ENCODE data around the gene LYST.
"Not testable (repeated sequence)": the region's sequence is repeated elsewhere in the genome, so short reads cannot be mapped to it uniquely, and the experiment has no call there.

The LYST gene, protein sequence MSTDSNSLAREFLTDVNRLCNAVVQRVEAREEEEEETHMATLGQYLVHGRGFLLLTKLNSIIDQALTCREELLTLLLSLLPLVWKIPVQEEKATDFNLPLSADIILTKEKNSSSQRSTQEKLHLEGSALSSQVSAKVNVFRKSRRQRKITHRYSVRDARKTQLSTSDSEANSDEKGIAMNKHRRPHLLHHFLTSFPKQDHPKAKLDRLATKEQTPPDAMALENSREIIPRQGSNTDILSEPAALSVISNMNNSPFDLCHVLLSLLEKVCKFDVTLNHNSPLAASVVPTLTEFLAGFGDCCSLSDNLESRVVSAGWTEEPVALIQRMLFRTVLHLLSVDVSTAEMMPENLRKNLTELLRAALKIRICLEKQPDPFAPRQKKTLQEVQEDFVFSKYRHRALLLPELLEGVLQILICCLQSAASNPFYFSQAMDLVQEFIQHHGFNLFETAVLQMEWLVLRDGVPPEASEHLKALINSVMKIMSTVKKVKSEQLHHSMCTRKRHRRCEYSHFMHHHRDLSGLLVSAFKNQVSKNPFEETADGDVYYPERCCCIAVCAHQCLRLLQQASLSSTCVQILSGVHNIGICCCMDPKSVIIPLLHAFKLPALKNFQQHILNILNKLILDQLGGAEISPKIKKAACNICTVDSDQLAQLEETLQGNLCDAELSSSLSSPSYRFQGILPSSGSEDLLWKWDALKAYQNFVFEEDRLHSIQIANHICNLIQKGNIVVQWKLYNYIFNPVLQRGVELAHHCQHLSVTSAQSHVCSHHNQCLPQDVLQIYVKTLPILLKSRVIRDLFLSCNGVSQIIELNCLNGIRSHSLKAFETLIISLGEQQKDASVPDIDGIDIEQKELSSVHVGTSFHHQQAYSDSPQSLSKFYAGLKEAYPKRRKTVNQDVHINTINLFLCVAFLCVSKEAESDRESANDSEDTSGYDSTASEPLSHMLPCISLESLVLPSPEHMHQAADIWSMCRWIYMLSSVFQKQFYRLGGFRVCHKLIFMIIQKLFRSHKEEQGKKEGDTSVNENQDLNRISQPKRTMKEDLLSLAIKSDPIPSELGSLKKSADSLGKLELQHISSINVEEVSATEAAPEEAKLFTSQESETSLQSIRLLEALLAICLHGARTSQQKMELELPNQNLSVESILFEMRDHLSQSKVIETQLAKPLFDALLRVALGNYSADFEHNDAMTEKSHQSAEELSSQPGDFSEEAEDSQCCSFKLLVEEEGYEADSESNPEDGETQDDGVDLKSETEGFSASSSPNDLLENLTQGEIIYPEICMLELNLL (N-terminal part only)
- total RNA-seq, result 67.3 to 72.9 reads per million in 2 donors

DNA sequence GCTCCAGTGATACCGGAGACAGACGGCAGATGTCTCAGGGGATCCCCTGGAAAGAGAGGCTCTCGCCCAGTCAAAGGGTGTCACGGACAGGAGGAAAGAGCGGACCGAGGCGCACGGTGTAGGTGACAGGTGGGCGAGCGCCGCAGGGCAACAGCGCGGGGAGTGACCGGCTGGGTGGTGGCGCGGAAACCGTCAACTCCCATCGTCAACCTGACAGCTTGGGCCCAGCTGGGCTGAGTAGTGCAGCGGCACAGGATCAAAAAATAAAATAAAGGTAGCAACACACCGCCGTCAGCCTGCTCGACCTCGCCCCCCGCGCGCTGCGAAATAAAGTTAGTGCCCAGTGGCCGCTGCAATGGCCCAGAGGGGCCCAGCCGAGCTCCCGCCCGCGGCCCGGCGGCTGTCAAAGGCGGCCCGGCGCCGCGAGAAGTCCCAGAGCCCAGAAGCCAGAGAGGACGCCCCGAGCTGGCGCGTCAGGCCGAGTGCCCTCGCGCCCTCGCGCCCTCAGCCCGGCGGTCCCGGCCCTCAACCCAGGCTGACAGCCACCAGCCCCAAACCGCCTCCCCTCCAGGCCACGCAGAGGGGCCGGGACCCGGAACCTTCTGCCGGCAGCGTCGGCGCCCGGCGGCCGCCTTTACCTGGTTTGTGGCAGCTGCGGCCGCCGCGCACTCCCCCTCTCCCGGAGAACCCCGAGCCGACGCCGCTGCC lies at the start of gene LYST:
LYST (minus strand) TSS at position 702 of the 708 bp plus-strand sequence. CDS start 36,489 bp downstream, outside the sequence.
- peak; percentile 19 to 71 (median 45) for DNase-seq

DNA sequence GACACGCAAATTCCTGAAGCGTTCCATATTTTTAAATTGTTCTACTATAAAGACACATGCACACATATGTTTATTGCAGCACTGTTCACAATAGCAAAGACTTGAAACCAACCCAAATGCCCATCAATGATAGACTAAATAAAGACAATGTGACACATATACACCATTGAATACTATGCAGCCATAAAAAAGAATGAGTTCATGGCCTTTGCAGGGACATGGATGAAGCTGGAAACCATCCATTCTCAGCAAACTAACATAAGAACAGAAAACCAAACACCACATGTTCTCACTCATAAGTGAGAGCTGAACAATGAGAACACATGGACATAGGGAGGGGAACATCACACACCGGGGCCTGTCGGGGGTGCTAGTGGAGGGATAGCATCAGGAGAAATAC lies 48.8 kb upstream of the LYST start:
- not testable (repeated sequence) for DNase-seq

DNA sequence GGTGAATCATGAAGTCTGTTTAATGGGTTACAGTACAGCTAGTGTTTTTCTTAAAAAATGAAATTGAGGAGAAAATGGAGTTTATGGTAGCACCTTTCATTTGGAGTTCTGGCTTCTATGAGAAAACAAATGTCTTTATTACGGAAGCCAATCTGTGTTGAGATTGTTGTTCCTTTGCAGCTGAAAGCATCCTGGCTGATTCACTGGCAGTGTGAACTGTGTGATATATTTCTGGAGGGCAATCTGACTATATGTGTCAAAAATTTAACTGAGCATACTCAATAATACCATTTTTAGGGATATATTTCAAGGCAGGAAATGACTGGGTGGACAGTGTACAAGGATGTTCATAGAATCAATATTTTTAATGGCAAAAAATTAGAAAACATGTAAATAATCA lies 46.6 kb upstream of the LYST start:
- no peak for DNase-seq

DNA sequence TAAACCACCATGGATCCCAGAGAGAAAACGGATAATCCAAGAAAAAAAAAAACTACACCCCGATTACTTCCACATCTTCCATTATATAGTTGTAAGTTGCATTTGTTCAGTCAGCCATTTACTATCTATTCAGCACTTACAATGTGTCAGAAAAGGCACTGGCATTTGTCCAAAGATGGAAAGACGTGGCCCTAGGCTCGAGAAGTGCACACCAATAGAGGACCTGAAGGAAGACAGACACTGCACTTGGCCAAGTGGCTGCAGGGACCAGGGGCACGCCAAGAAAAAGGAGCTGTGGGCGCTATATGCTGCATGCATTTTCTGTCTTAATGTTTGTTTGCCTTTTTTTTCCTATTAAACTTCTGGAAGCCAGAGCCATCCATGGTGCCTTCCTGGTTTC lies 45.2 kb upstream of the LYST start:
- DNase-seq, result no peak

DNA sequence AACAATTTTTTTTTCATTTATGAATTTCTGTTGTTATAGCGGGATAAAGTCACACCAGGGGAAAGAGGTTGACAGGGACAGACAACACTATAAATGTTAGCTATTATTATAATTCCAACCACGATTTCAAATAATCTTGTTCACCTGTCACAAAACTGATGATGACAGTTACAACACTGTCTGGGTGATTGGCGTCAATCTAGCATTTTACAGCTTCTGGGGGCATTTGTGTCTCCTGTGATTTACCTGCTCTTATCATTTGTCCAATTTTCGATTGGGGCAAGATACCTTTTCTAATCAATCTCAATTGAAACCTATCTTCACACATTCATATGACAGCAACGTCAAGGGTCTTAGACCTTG lies 44.6 kb upstream of the LYST start:
- no peak for DNase-seq

DNA sequence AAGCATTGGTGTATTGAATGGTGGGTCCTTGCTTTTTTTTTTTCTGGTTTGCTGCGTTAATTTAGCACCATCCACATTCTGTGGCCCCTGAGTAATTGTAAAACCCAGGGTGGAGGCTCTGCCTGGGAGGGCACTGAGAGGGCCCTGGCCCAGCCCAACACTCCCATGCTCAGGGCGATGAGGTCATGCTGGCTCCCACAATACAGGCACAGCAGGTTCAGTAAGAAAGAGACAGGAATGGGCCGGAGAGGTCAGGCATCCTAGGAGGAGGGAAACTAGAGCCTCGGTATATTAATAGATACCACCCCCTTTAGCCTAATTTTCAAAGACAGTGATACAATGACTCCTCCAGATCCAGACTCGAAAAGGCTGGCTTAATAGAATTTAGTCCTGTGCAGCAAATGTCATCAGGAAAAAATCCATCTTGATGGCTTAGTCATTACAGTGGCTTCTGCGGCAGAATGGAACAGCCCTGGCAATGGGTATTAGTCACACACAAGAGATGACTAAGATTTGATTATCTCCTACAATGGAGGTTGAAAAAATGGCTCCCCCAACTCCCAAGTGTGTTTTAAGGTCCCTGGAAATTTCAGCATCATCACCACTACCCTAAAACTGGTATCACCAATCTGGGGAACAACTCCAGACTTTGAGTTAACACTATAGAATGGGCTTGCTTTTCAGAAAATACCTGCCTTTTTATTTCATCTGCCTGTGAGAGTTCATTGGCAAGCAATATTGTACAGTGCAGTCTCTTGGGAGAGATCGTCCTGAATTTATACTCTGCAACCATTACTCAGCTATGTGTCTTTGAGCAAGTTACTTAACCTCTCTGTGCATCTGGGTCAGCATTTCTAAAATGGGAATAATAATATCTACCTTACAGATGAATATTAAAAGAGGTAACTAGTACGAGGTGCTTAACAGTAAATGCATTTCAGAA lies 43.9 kb upstream of the LYST start:
- DNase-seq, result peak in 2 of 5 experiments; percentile 14 to 77

DNA sequence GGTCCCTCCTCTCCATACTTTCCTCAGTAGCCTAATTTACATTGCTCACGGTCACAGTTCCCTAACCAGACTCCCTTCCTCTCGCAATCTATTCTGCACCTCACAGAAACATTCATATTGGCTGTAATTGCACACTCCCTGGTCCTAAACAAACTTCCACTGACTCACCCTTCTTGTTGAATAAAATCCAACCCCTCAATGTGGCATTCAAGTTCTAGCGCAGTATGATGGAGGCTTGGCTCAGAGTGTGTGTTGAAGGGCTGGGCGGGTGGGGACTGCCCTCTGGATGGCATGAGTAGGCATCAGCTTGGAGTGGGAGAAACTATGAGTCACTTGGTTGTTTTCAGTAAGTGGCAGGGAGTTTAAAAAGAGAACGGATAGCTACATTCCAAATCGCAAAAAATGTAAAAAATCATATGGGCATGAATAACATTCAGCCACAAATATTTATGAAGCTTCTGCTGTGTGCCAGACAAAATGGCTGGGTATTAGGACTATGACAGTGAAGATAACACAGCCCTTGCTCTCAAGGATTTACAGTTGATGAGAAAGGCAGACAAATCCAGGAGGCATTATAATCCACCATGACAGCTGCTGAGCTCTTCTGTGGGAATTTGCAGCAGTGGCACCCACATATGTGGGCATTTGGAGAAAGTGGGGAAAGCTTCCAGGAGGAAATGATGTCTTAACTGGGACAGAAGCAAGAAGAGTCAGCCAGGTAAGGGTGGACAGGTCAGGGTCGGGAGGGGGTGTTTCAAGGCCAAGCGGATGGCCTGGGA lies 42.2 kb upstream of the LYST start:
- DNase-seq, result no peak

DNA sequence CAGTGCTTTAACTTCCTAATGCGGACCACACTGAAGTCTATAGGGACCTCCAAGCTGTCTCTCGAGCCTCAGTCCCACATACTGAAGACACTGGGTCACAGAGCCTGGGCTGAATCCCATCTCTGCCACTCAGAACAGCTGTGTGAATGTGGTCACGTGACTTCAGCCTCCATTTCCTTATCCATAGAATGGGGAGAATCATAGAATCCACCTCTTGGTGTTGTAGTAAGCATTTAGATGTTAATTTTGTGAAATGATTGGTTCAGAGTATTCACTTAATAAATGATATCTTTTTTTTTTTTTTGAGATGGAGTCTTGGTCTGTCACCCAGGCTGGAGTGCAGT lies 41.2 kb upstream of the LYST start:
- DNase-seq, result no peak

DNA sequence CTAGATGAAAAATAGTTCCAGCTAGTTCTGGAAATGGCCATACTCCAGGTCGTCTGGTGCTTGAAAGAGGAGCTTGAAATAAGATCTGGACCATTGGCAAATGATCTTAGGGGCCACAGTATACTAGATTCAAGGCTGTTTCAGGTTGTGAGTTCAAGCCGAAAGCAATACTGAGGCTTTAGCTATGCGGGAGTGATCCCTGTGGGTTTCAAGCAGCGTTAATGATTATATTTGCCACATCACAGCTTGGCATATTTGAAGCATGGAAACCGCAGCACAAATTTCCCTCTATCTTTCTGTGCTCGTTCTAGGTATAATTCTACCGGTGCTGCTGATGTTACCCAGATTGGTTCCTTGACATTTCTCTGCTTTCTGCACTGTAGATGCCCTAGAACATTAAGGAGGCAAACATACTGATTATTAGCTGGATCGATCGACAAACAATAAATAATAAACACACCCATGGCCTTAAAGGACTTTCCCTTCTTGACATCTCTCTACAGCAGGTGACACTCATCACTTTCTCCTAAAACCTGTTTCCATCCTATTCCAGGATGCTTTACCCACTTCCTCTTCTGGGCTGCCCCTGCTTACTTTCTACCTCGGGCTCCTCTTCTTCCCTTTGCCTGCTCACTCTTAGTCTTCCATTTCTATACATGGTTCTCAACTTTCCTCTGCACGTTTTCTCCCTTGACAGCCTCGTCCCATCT lies 40.6 kb upstream of the LYST start:
- no peak for DNase-seq

DNA sequence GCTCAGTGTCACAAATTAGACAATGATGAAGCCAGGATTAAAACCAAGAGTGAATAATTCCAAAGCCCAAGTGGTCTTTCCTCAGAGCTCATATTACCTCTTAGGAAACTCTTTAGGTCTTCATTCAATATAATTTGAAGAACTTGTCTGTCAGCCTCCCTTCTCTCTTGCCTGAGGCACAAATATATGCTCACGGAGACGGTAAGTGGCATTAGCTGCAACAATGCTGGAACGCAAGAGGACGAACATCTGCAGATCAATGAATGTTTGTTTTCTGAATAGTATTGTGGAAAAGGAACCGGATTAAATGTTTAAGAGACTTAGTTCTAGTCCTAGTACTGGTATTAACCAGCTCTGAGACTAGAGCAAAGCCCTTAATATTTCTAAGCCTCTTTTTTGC lies 39.7 kb upstream of the LYST start:
- DNase-seq, result no peak

DNA sequence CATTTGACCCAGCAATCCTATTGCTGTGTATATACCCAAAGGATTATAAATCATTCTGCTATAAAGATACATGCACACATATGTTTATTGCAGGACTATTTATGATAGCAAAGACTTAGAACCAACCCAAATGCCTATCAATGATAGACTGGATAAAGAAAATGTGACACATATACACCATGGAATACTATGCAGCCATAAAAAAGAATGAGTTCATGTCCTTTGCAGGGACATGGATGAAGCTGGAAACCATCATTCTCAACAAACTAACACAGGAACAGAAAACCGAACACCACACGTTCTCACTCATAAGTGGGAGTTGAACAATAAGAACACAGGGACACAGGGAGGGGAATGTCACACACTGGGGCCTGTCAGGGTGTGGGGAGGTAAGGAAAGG lies 37.1 kb upstream of the LYST start:
- DNase-seq, result not testable (repeated sequence)

DNA sequence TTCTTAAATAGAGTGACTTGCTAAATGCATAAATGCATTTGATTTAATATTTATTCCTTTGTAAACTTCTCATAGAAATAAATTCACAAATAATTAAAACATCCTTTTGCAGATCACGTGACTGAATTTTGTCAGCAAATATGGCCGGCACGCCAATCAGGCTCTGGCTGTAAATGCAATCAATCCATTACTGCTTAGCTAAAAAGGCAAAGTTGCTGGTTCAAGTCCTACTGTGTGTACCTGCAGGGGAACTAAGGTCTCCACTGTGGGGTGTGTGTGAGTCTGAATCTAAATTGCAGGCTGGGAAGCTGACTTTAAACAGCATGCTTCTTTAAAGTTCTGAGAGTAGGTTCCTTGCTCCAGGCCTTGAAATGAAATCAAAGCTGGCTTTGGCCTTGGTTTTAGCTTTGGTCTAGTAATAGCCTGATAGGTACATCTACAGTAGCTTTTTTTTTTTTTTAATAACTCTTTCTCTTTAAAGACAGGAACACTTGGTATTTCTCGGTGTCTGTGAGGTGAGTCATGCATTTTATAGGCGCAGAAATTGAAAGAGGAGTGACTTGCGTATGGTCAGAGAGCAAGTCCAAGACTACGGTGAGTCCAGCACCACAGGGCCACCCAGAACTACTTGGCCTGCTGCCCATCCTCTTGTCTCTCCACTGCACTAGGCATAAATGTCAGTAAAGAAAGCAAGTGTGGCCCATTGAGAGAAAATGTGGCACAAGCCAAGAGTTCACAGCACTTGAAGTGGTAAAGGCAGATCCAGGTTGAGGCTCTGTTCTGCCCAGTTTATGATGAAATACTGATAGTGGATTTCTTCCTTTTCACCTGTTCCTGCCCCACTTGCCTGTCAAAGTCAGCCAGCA lies 36.2 kb upstream of the LYST start:
- no peak for DNase-seq

DNA sequence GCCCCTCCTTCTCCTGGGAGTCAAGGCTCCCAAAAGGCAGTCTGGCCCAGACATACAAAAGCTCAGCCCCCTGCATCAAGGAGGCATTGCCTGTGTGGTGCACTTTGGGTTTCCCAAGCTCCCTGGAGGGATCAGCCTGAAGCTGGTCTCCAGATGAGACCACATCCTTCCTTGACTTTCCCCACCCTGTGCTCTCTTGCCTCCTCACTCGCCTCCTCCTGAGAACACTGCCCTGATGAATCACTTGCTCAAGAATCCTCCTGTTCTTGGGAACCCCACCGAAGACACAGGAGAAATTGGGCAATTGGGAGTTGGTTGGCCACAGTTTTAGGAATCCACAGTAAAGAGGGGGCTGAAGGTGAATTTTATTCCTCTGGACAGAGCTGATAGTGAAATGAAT lies 34.8 kb upstream of the LYST start:
- DNase-seq, result no peak

DNA sequence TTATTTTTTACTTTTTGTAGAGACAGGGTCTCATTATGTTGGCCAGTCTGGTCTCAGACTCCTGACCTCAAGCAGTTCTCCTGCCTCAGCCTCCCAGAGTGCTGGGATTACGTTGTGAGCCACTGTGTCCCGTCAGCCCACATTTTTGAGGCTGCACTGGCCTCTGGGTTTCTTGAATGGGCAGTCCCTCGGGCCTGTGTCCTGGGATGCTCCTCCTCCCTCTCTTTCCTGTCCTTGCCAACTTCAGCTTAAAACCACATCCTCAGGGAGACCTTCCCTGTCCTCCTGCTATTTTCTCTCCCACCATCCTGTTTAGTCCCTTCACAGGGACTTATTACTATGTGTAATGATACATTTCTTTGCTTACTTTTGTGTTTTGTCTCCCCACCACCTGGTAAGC lies 31.4 kb upstream of the LYST start:
- no peak for DNase-seq

DNA sequence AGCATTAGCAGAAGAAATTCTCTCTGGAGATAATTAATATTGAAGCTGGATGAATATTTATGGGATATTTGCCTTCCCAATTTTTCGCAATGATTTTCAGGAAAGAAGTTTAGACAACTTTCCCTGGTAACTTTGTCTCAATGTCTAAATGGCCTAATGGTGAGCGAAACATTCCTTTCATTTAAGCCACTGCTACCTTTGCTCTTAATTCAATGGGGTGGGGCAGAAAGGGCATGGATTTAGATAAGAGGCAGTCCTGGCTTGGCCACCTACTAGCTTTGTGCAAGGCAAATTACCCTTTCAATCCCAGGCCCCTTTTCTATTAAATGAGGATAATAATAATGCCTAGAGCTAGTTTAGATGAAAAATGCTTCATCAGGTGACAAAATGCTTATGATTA lies 27.1 kb upstream of the LYST start:
- no peak for DNase-seq

DNA sequence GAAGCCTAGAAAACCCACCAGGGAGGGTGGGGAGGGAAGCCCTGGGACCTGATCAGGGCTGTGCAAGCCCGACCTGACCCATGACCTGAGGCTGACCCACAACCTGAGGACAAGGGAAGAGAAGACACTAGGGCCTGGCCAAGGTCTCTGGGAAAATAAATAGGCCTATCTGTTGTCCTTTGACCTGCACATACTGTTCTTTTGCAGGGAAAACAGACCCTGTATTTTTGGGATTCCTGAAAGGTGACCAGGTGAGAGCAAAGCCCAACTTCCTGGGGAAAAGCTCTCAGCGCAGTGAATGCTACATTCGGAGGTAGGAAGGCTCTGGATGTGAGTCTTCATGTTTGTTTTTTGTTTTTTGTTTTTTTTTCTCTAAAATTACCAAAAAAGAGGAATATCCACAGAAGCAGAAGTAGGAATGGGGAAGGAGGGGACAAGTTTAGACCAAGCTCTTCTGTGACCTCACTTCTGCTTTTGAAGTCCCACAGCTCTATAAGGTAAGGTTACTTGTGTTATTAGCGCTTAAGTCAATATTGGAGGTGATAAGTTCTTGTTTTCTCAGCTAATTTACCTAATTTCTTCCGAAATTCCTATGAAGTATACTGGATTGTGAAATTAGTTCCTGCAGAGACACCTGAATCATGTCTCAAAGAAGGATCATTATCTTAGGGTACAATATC lies 26.2 kb upstream of the LYST start:
- DNase-seq, result no peak

DNA sequence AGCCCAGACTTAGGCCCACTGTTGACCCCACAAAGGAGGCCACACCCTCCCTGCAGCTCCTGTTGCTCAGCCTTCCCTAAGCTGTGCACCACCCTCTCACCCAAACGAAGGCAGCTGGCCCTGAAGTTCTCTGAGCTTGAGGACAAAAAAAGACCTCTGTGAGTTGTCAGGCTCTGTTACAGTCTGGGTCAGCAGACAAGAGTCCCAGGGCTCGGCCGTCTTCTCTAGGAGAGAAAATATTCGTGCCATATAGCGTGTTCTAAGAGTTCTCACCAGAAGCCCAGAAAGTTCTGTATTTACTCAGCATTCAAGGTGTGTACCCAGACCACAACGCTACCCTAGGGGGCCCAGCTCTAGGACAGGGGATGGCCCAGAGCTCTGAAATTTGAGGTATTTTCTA lies 25.5 kb upstream of the LYST start:
- DNase-seq, result no peak

DNA sequence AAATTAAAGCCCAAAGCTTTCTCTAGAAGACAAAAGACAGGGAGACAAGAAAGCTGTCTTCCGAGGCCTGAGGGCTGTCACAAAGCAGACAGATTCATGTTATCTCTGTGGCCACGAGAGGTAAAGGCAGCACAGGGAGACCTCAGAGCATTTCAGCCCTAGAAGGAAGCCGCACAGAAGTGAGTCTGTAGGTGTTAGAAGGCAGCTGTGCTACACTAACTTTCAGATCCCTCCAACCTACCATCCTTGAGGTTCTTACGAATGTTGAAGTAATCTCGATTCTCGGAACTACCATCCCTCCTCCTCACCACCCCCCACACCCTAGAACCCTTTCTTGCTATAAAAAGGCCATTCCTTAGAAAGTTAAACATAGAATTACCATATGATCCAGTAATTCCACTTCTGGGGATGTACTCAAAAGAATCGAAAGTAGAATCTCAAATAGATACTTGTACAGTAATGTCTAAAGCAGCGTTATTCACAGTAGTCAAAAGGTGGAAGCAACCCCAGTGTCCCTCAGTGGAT lies 21.5 kb upstream of the LYST start:
- peak in 4 of 5 experiments; percentile 7 to 91 (median 54) for DNase-seq

All from T-helper 2 cell (primary cell).